GM23248 (cell line): Measurements from ENCODE around the gene HHEX. TPM values are rescaled to one million over a fixed set of nuclear protein-coding genes. Genes with fewer than 3 reads are reported as not detected.

Source experiments
- DNase-seq: peaks from one replicate; pipeline ENCODE4 v3.0.0-alpha.2; 2015
- H2AFZ ChIP-seq: fragments of 200-600 bp; sonication (generic); 2 replicates; pipeline ENCODE4 v1.6.1; 2016; ENCODE audit warnings: antibody characterized with exemption
- H3F3A ChIP-seq: fragments of 200-600 bp; sonication (generic); 2 replicates; pipeline ENCODE4 v1.6.1; 2016; ENCODE audit warnings: mild to moderate bottlenecking, antibody characterized with exemption, mixed run types; ENCODE audit not compliant: insufficient read depth
- H3K27ac ChIP-seq: fragments of 200-600 bp; sonication (generic); 2 replicates; pipeline ENCODE4 v1.5.1; 2016; ENCODE audit warnings: mild to moderate bottlenecking
- H3K27me3 ChIP-seq: fragments of 200-600 bp; sonication (generic); replicated peaks from 2 replicates; pipeline ENCODE4 v1.6.1; 2016; ENCODE audit warnings: mild to moderate bottlenecking; ENCODE audit not compliant: insufficient read depth
- H3K36me3 ChIP-seq: fragments of 200-600 bp; sonication (generic); 2 replicates; pipeline ENCODE4 v1.6.1; 2016; ENCODE audit warnings: low read depth, mild to moderate bottlenecking
- H3K4me1 ChIP-seq: fragments of 200-600 bp; sonication (generic); 2 replicates; pipeline ENCODE4 v1.6.1; 2016; ENCODE audit warnings: mild to moderate bottlenecking; ENCODE audit not compliant: insufficient read depth
- H3K4me2 ChIP-seq: fragments of 200-600 bp; sonication (generic); one replicate; pipeline ENCODE4 v1.6.1; 2016; ENCODE audit warnings: mild to moderate bottlenecking; ENCODE audit not compliant: unreplicated experiment
- H3K4me3 ChIP-seq: fragments of 200-600 bp; sonication (generic); 2 replicates; pipeline ENCODE4 v1.5.1; 2016; ENCODE audit warnings: mild to moderate bottlenecking
- H3K79me2 ChIP-seq: fragments of 200-600 bp; sonication (generic); 2 replicates; pipeline ENCODE4 v1.6.1; 2016; ENCODE audit warnings: mild to moderate bottlenecking; ENCODE audit not compliant: insufficient read depth
- H3K9ac ChIP-seq: fragments of 200-600 bp; sonication (generic); 2 replicates; pipeline ENCODE4 v1.6.1; 2016; ENCODE audit warnings: mild to moderate bottlenecking
- H3K9me2 ChIP-seq: fragments of 200-600 bp; sonication (generic); 2 replicates; pipeline ENCODE4 v1.6.1; 2016; ENCODE audit warnings: mixed run types, mild to moderate bottlenecking, moderate library complexity; ENCODE audit not compliant: insufficient read depth
- H3K9me3 ChIP-seq: fragments of 200-600 bp; sonication (generic); one replicate; pipeline ENCODE4 v1.6.1; 2017; ENCODE audit warnings: low read depth
- H4K20me1 ChIP-seq: fragments of 200-600 bp; sonication (generic); 2 replicates; pipeline ENCODE4 v1.6.0; 2016; ENCODE audit not compliant: insufficient read depth
- EZH2 ChIP-seq: fragments of 200-600 bp; sonication (generic); IDR thresholded peaks from 2 replicates; pipeline ENCODE4 v1.6.1; 2018; ENCODE audit warnings: antibody characterized with exemption, mild to moderate bottlenecking; ENCODE audit not compliant: insufficient read depth, poor library complexity, severe bottlenecking
- EZH2phosphoT487 ChIP-seq: fragments of 200-600 bp; sonication (generic); IDR thresholded peaks from 2 replicates; pipeline ENCODE4 v1.6.1; 2018; ENCODE audit warnings: antibody characterized with exemption, moderate library complexity, mild to moderate bottlenecking, low read depth; ENCODE audit not compliant: insufficient read depth
- WGBS, 2 experiments: methylation state at CpG; one replicate each; pipeline ENCODE4 v1.1.6; 2015 to 2017; ENCODE audit warnings: low lambda C conversion rate in 2 of 2, low coverage in 1 of 2; ENCODE audit errors: missing lambda C conversion rate in 2 of 2; 5-methylcytosine and 5-hydroxymethylcytosine counted together
- in situ Hi-C: fragments of 300-500 bp; cut with MboI; formaldehyde crosslinking; loops from 2 replicates; pipeline ENCODE4 v1.15.0; 2020
- polyA plus RNA-seq: library from polyadenylated mRNA; unstranded; fragments of >200 nt; fragmentation: Nextera tagmentation; extraction: Ambion mirVana; gene quantifications from 2 replicates; pipeline ENCODE4 v1.2.1, GENCODE V29; 2016
- total RNA-seq: library from RNA; depleted of rRNA; stranded (reverse); fragments of >200 nt; shearing (Covaris generic); gene quantifications from 2 replicates; pipeline ENCODE4 v1.2.3, GENCODE V29; 2014

Gene HHEX
- total and polyA plus RNA-seq, 2 experiments from 2014 or later: 0.10 to 0.54 TPM

DNA sequence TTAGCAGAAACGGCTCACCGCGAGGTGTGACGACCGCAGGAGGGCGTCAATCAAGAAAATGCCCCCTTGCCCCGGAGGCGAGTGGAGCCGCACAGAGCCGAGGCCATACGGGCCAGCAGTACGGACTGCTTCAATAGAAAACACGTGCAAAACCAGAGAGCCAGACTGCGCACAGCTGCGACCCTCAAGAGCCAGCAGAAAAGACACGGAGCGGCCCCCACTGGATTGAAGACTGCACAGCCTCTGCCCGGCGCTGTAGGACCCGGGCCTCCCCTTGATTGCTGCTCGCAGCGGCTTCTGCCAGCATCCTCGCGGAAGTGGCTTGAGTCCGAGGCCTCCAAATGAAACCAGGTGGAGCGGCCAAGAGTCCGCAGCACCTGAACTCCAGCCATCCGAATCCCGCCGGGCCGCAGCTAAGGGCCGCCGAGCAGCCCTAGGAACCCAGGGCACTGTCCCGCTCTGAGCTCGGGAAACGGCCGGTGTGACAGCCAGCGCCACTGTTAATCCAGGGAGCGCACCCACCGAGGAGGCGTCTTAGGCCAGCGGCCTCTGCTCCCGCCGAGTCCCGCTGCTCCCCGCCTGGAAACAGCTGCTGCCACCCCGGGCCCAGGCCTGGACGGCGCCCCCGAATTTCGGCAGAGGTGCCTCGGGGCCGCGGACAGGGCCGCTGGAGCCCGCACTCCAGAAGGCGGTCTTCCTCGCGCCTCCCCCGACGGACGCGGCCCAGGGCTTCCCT lies 660 bp upstream of the HHEX start:
- Histone ChIP-seq H3K27me3 (peaks cover 44% of the 10 kb centered on the region), H3K4me3 (peak overlapping the region; percentile 59), H3K36me3 (no peaks in the 10 kb centered on the region), H3F3A (0 out of 2 replicates have a peak, but pooled peaks cover 1% of the 10 kb centered on the region), H3K27ac (no peak overlapping the region), H3K9me2 (no peaks in the 10 kb centered on the region), H4K20me1 (no peaks in the 10 kb centered on the region), H2AFZ (peak overlapping the region; percentile 67), H3K9me3 (no peaks in the 10 kb centered on the region), H3K9ac (no peak overlapping the region), H3K79me2 (no peaks in the 10 kb centered on the region), H3K4me2 (peak overlapping the region; percentile 71), H3K4me1 (no peaks in the 10 kb centered on the region)
- 4 to 6% methylated on average over 51 to 62 of the region's 63 CpGs for WGBS, 2 experiments
- TF ChIP-seq EZH2phosphoT487: 0 out of 2 replicates have a peak, but pooled peaks have one; percentile 38
- peak; percentile 83 for TF ChIP-seq EZH2
- peak; percentile 45 for DNase-seq
- in situ Hi-C loops: no loop called here

- H4K20me1 ChIP-seq: no peaks in the 10 kb centered on the region
- no peaks in the 10 kb centered on the region for H3K36me3 ChIP-seq
- in situ Hi-C loops: no loop called here
- peak overlapping the region; percentile 36 for H3K4me2 ChIP-seq
- no peaks in the 10 kb centered on the region for H3K9me3 ChIP-seq
- no peaks in the 10 kb centered on the region for H3K4me1 ChIP-seq
- H3K79me2 ChIP-seq: no peaks in the 10 kb centered on the region
- WGBS, 2 experiments: 8 to 16% methylated on average over 42 to 64 of the region's 73 CpGs
- H3F3A ChIP-seq: 0 out of 2 replicates have a peak, but pooled peaks cover 14% of the 10 kb centered on the region
- peak overlapping the region; percentile 67 for H2AFZ ChIP-seq
- H3K4me3 ChIP-seq: peak overlapping the region; percentile 59
- no peaks in the 10 kb centered on the region for H3K9me2 ChIP-seq
- no peak overlapping the region for H3K27ac ChIP-seq
- no peak for TF ChIP-seq EZH2phosphoT487
- peak; percentile 55 for TF ChIP-seq EZH2
- DNase-seq: peak; percentile 66
- H3K27me3 ChIP-seq: peaks cover 55% of the 10 kb centered on the region
- H3K9ac ChIP-seq: no peak overlapping the region
These were observed 608 bp downstream of the HHEX start for GRCh38 chr10:92690211-92690914.

DNA sequence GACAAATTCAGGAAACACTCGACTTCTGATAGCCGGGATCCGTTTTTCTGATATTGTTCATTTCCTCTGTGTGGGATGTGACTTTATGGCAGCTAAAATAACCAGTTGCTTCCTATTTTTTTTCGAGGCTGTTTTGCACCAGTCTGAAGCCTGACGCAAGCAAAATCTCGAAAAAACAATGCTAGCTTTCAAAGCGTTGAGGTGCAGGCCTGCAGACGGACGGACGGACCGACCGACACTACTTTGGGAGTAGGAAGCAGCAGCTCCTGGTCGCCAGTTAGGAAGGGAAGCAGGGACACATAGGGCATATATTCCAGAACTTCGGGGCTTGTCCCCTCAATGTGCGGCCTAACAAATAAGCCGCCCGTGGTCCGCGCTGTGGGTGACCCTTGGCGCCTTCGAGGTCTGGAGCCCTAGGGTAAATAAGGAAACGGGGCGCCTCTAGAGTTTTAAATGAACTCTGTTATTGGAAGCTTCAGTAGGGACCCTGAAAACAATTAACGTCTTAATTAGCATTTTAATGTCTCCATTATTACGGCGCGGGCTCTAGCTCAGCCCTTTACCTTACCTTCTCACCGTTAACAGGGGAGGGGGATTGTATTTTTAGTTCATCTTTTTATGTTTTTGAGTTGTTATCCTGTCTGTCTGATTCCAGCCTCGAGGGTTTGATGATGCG lies 1.3 kb downstream of the HHEX start:
- Histone ChIP-seq H3K9me3 (no peaks in the 10 kb centered on the region), H3F3A (0 out of 2 replicates have a peak, but pooled peaks cover 14% of the 10 kb centered on the region), H3K27ac (no peak overlapping the region), H3K4me3 (no peak overlapping the region), H3K36me3 (no peaks in the 10 kb centered on the region), H3K79me2 (no peaks in the 10 kb centered on the region), H3K9ac (no peak overlapping the region), H4K20me1 (no peaks in the 10 kb centered on the region), H3K27me3 (peaks cover 58% of the 10 kb centered on the region), H3K4me1 (no peaks in the 10 kb centered on the region), H3K9me2 (no peaks in the 10 kb centered on the region), H3K4me2 (no peak overlapping the region), H2AFZ (no peak overlapping the region)
- 66% methylated on average over 30 of the region's 30 CpGs for WGBS, 2 experiments
- in situ Hi-C loops: no loop called here
- TF ChIP-seq EZH2phosphoT487 (0 out of 2 replicates have a peak, but pooled peaks have one; percentile 47), EZH2 (peak; percentile 53)
- no peak for DNase-seq

DNA sequence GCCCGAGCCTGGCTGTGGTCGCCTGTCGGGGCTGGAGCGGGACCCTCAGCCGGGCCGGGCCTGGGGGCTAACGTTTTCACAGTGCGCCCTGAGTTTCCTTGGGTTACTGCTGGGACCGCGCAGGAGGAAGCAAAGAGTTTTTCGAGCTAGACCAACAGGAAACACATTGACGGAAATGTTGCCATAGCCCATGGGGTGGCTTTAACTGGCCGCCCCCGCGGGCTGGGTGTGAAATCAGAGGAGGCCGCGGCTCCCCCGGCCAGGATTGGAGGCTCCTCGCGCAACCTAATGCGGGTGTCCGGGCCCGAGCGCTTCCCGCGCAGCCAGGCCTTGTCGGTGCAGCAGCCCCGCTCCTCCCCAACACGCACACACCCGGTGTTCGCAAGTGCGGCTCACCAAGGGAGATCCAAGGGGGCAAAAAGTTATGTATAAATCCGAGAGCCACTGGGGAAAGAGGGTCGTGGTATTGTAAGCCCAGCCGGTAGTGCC lies 1.9 kb downstream of the HHEX start:
- in situ Hi-C loops: no loop called here

More for the DNA sequence above, 1.9 kb downstream of the HHEX start:
- H3K9me3 ChIP-seq: no peaks in the 10 kb centered on the region
- no peak for DNase-seq
- no peak overlapping the region for H3K27ac ChIP-seq
- H3K4me2 ChIP-seq: no peak overlapping the region
- peaks cover 54% of the 10 kb centered on the region for H3K27me3 ChIP-seq
- H3F3A ChIP-seq: 0 out of 2 replicates have a peak, but pooled peaks cover 14% of the 10 kb centered on the region
- H3K9me2 ChIP-seq: no peaks in the 10 kb centered on the region
- no peak overlapping the region for H2AFZ ChIP-seq
- H3K79me2 ChIP-seq: no peaks in the 10 kb centered on the region
- H3K4me1 ChIP-seq: no peaks in the 10 kb centered on the region
- H3K4me3 ChIP-seq: no peak overlapping the region
- no peak overlapping the region for H3K9ac ChIP-seq
- no peaks in the 10 kb centered on the region for H3K36me3 ChIP-seq
- no peaks in the 10 kb centered on the region for H4K20me1 ChIP-seq
- TF ChIP-seq EZH2phosphoT487 (no peak), EZH2 (no peak)
- WGBS, 2 experiments: 27 to 35% methylated on average over 34 to 35 of the region's 35 CpGs
